ENCODE data around the gene ART3. TPM values are rescaled to one million over a fixed set of nuclear protein-coding genes. Genes with fewer than 3 reads are reported as not detected.
A peak's percentile ranks its signal among the peaks of the same experiment; 100 is the strongest.

Gene ART3
- total RNA-seq, 1 experiment from 2014 or later = not detected

GRCh38 chr4:76156635-76157034 lies 82.1 kb downstream of the ART3 start:
- no peak for DNase-seq (ENCODE audit: unreplicated experiment)
- no peak overlapping the region for H3K4me3 Mint-ChIP-seq (ENCODE audit: unreplicated experiment)
- H3K27ac Mint-ChIP-seq (ENCODE audit: low read depth, unreplicated experiment) = peak overlapping the region; percentile 73
- H3K36me3 Mint-ChIP-seq (ENCODE audit: insufficient read depth, unreplicated experiment) = peaks cover 29% of the 10 kb centered on the region
- CTCF ChIA-PET = interaction anchor here (1.2 to 1.4 kb wide), 2 partner anchors 23 to 348 kb away, joined by 4 to 6 read pairs; no protein-coding TSS in a partner anchor
- POLR2A ChIA-PET = interaction anchor here (0.7 to 2.1 kb wide), 2 partner anchors 8 to 149 kb away, joined by 4 to 10 read pairs; partner anchors contain the start of gene NUP54
- no TSS peak for BruUV-seq (replicated peaks)
- TF ChIP-seq, protein P1, sequence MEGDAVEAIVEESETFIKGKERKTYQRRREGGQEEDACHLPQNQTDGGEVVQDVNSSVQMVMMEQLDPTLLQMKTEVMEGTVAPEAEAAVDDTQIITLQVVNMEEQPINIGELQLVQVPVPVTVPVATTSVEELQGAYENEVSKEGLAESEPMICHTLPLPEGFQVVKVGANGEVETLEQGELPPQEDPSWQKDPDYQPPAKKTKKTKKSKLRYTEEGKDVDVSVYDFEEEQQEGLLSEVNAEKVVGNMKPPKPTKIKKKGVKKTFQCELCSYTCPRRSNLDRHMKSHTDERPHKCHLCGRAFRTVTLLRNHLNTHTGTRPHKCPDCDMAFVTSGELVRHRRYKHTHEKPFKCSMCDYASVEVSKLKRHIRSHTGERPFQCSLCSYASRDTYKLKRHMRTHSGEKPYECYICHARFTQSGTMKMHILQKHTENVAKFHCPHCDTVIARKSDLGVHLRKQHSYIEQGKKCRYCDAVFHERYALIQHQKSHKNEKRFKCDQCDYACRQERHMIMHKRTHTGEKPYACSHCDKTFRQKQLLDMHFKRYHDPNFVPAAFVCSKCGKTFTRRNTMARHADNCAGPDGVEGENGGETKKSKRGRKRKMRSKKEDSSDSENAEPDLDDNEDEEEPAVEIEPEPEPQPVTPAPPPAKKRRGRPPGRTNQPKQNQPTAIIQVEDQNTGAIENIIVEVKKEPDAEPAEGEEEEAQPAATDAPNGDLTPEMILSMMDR (IDR thresholded peaks at IDR 0.05; ENCODE audit: unreplicated experiment) = no peak
- no peaks in the 10 kb centered on the region for H3K27me3 Mint-ChIP-seq (ENCODE audit: insufficient read depth, unreplicated experiment)
- intact Hi-C loops (cut with micrococcal nuclease) = no loop called here
- no peaks in the 10 kb centered on the region for H3K4me1 Mint-ChIP-seq (ENCODE audit: insufficient read depth, unreplicated experiment)
- H3K9me3 Mint-ChIP-seq (ENCODE audit: unreplicated experiment) = peaks cover 8% of the 10 kb centered on the region

DNA sequence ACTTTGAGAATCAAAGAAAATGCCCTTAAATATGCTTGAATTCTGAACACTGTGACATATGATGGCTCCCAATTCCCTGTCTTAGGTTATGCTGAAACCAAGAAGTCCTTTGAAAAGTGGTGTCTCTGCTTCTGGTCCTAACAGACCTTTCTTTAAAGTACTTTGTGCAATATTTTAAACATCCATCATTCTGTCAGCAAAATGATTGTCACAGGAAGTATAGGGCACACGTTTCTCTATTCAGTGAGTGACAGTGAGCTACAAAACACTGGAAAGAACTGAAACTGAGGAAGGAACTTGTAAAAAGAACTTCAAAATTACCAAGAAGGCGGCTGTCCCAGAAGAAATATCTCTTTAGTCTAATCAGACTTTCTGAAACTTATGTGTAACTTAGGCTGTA lies 85.8 kb downstream of the ART3 start:
- CTCF ChIA-PET = interaction anchor here (1.0 to 1.3 kb wide), 2 partner anchors 19 to 270 kb away, joined by 3 to 4 read pairs; no protein-coding TSS in a partner anchor
- peaks cover 61% of the 10 kb centered on the region for H3K36me3 Mint-ChIP-seq (ENCODE audit: insufficient read depth, unreplicated experiment)
- TF ChIP-seq, protein P1 (IDR thresholded peaks at IDR 0.05; ENCODE audit: unreplicated experiment) = no peak

More for the DNA sequence above, 85.8 kb downstream of the ART3 start:
- POLR2A ChIA-PET = interaction anchor here (0.8 kb wide), 1 partner anchor 12 kb away, joined by 3 read pairs; no protein-coding TSS in a partner anchor
- no peak for DNase-seq (ENCODE audit: unreplicated experiment)
- Mint-ChIP-seq H3K27ac (ENCODE audit: low read depth, unreplicated experiment) (no peak overlapping the region), H3K9me3 (ENCODE audit: unreplicated experiment) (peaks cover 8% of the 10 kb centered on the region), H3K27me3 (ENCODE audit: insufficient read depth, unreplicated experiment) (no peaks in the 10 kb centered on the region), H3K4me3 (ENCODE audit: unreplicated experiment) (no peak overlapping the region), H3K4me1 (ENCODE audit: insufficient read depth, unreplicated experiment) (no peaks in the 10 kb centered on the region)
- intact Hi-C loops (cut with micrococcal nuclease) = no loop called here
- BruUV-seq (replicated peaks) = no TSS peak

Other genes with a start within 250 kb of the ART3 start
- not detected in 2 replicates for gene PPEF2, start 172.3 kb upstream of the ART3 start, total RNA-seq (2022)
- gene NAAA, start 133.7 kb upstream of the ART3 start, total RNA-seq (2022) = 7.1 and 8.9 TPM in 2 replicates
- 50.1 and 57.6 TPM in 2 replicates for gene SDAD1, start 83.8 kb upstream of the ART3 start, total RNA-seq (2022)
- not detected in 2 replicates for gene CXCL9, start 67.2 kb upstream of the ART3 start, total RNA-seq (2022)
- gene CXCL10, start 51.2 kb upstream of the ART3 start, total RNA-seq (2022) = not detected in 2 replicates
- gene CXCL11, start 38.6 kb upstream of the ART3 start, total RNA-seq (2022) = not detected in 2 replicates
- gene NUP54, start 73.7 kb downstream of the ART3 start, total RNA-seq (2022) = 46.9 and 51.5 TPM in 2 replicates
- gene SCARB2, start 139.1 kb downstream of the ART3 start, total RNA-seq (2022) = 67.2 and 71.4 TPM in 2 replicates
- 1.0 TPM in 2 replicates for gene FAM47E, start 177.0 kb downstream of the ART3 start, total RNA-seq (2022)
- 3.7 and 5.7 TPM in 2 replicates for gene STBD1, start 232.0 kb downstream of the ART3 start, total RNA-seq (2022)

Measured in MCF 10A (cell line).